K562 (cell line): Measurements from ENCODE around the gene GALNS. TPM values are rescaled to one million over a fixed set of nuclear protein-coding genes. Genes with fewer than 3 reads are reported as not detected.

Source experiments
- ARID1B ChIP-seq: fragments of 450-650 bp; IDR thresholded peaks from 2 replicates; pipeline ENCODE4 v1.6.1; 2016; ENCODE audit warnings: antibody characterized with exemption, mild to moderate bottlenecking, inconsistent platforms
- BMI1 ChIP-seq: fragments of 150-350 bp; IDR thresholded peaks from 2 replicates; pipeline ENCODE4 v1.6.1; 2014; ENCODE audit warnings: low read length
- CREB3L1 ChIP-seq: fragments of 450-650 bp; IDR thresholded peaks from 2 replicates; pipeline ENCODE4 v1.6.1; 2014; ENCODE audit warnings: low read depth, mild to moderate bottlenecking, moderate library complexity, borderline replicate concordance
- HDAC1 ChIP-seq, 2 experiments: fragments of 450-650 bp; IDR thresholded peaks; 2 replicates each; pipeline ENCODE4 v1.6.1; 2016 to 2017; ENCODE audit warnings: inconsistent platforms in 1 of 2, mild to moderate bottlenecking in 1 of 2, moderate library complexity in 1 of 2
- HDAC6 ChIP-seq: IDR thresholded peaks from 2 replicates; pipeline ENCODE4 v1.6.1; 2012; ENCODE audit warnings: low read depth, mild to moderate bottlenecking, control low read depth, inconsistent platforms, low read length, moderate library complexity
- HES1 ChIP-seq: fragments of 450-650 bp; IDR thresholded peaks from 2 replicates; pipeline ENCODE4 v1.6.1; 2016; ENCODE audit warnings: low read depth, mild to moderate bottlenecking, moderate library complexity
- KLF6 ChIP-seq: fragments of 250-450 bp; sonication (Bioruptor Pico); IDR thresholded peaks from 2 replicates; pipeline ENCODE4 v1.4.0; 2020; ENCODE audit warnings: mild to moderate bottlenecking, moderate library complexity, borderline replicate concordance
- MEF2A ChIP-seq: IDR thresholded peaks from 2 replicates; pipeline ENCODE4 v1.6.1; 2011; ENCODE audit warnings: low read depth, mild to moderate bottlenecking, low read length, moderate library complexity; ENCODE audit not compliant: control insufficient read depth
- MYNN ChIP-seq, 2 experiments: sonication (generic); formaldehyde crosslinking in 1 of 2; IDR thresholded peaks; 2 replicates each; pipeline versions ENCODE4 v1.5.0 to v1.6.1; 2016 to 2020; ENCODE audit warnings: antibody characterized with exemption in 1 of 2, missing genetic modification reagents in 1 of 2
- RBM14 ChIP-seq: fragments of 200-400 bp; formaldehyde crosslinking; IDR thresholded peaks from 2 replicates; pipeline ENCODE4 v1.6.1; 2018; ENCODE audit warnings: low read depth, mild to moderate bottlenecking, low read length, moderate library complexity, borderline replicate concordance; ENCODE audit not compliant: insufficient read depth
- RREB1 ChIP-seq: fragments of 250-450 bp; sonication (Bioruptor Pico); IDR thresholded peaks from 2 replicates; pipeline ENCODE4 v1.4.0; 2020
- STAT5B ChIP-seq: fragments of 250-450 bp; sonication (Bioruptor Pico); IDR thresholded peaks from 2 replicates; pipeline ENCODE4 v1.8.0; 2021; ENCODE audit warnings: mild to moderate bottlenecking, inconsistent platforms
- ZBTB5 ChIP-seq: fragments of 450-650 bp; IDR thresholded peaks from 2 replicates; pipeline ENCODE4 v1.6.1; 2017; ENCODE audit warnings: antibody characterized with exemption
- ZNF12 ChIP-seq: sonication (generic); formaldehyde crosslinking; IDR thresholded peaks from 2 replicates; pipeline ENCODE4 v1.4.0; 2020; ENCODE audit warnings: mild to moderate bottlenecking, missing genetic modification reagents
- ZNF175 ChIP-seq: fragments of 200-800 bp; sonication (Bioruptor generic); IDR thresholded peaks from 2 replicates; pipeline ENCODE4 v1.6.1; 2016; ENCODE audit warnings: low read depth, mild to moderate bottlenecking, missing genetic modification characterization, missing compliant biosample characterization
- ZNF239 ChIP-seq: fragments of 250-450 bp; sonication (Bioruptor Pico); IDR thresholded peaks from 2 replicates; pipeline ENCODE4 v1.4.0; 2020; ENCODE audit warnings: mild to moderate bottlenecking
- ZNF586 ChIP-seq: fragments of 450-650 bp; formaldehyde crosslinking; conservative IDR thresholded peaks from 2 replicates; pipeline ENCODE4 v1.4.0; 2020; ENCODE audit warnings: mild to moderate bottlenecking, moderate library complexity
- polyA plus RNA-seq, 8 experiments: library from polyadenylated mRNA; depleted of rRNA in 4 of 8; stranded (reverse) in 5 of 8; unstranded in 3 of 8; fragments of >200 nt; fragmentation: Nextera tagmentation in 2 of 8; fragmentation: Illumina TruSeq in 1 of 8; extraction: Ambion mirVana in 2 of 8; extraction: Trizol in 1 of 8; gene quantifications; 2 replicates each; pipeline versions ENCODE4 v1.2.1 to v1.2.3, GENCODE V29; 2011 to 2014; ENCODE audit warnings: inconsistent platforms in 1 of 8, missing spikeins in 1 of 8
- total RNA-seq, 7 experiments: library from RNA; depleted of rRNA in 6 of 7; stranded (reverse); fragments of >200 nt in 6 of 7; fragmentation: Illumina TruSeq in 2 of 7; extraction: Trizol in 2 of 7; gene quantifications; 2 replicates each; pipeline versions ENCODE4 v1.2.1 to v1.2.3, GENCODE V29; 2011 to 2021; ENCODE audit warnings: low replicate concordance in 1 of 7

The GALNS gene
- total and polyA plus RNA-seq, 9 of the 15 experiments (the other 6 are each of a cell fraction or from before 2014, with no cell fraction given): 0.38 to 13.2 (median 4.3) TPM

GRCh38 chr16:88856828-88857727, at the start of gene GALNS, which contains the start of gene TRAPPC2L (continued):
- TF ChIP-seq ZBTB5 (no peak), MEF2A (no peak), HDAC1 (IDR thresholded peaks at IDR 0.05) (peak in 1 of 2 experiments; percentile 96; a peak in 2 of 4 replicates), RREB1 (CRISPR knock-in tag) (peak; percentile 78; the same call in 1 of the 2 replicates), STAT5B (CRISPR knock-in tag) (no peak), HDAC6 (no peak), ZNF175 (CRISPR knock-in tag) (no peak), BMI1 (peak; percentile 96), MYNN (IDR thresholded peaks at IDR 0.05) (peak; percentile 99), MYNN (CRISPR knock-in tag; IDR thresholded peaks at IDR 0.05) (peak; percentile 90), KLF6 (no peak), ZNF586 (CRISPR knock-in tag) (no peak), CREB3L1 (no peak), ZNF12 (CRISPR knock-in tag) (no peak), HES1 (no peak), RBM14 (no peak), ARID1B (no peak), ZNF239 (no peak)
